Liver (tissue), 9 donors: ENCODE results near the gene PPL. TPM values are rescaled to one million over a fixed set of nuclear protein-coding genes. Genes with fewer than 3 reads are reported as not detected.

Experiments
- DNase-seq: peaks from one replicate; pipeline ENCODE4 v3.0.0-alpha.2; 2017; ENCODE audit warnings: low spot score
- H3K27ac ChIP-seq, 2 donors: one replicate each; pipeline ENCODE4 v1.7.0; 2013; ENCODE audit warnings: inconsistent platforms in 2 of 2, low read length in 2 of 2, control low read depth in 1 of 2, low read depth in 1 of 2, mild to moderate bottlenecking in 1 of 2
- H3K27me3 ChIP-seq, 4 donors: one replicate each; pipeline versions ENCODE4 v1.6.1 to v1.7.0; 2013; ENCODE audit warnings: low read length in 3 of 4, inconsistent platforms in 1 of 4, mild to moderate bottlenecking in 1 of 4, moderate library complexity in 1 of 4; ENCODE audit not compliant: control insufficient read depth in 4 of 4, insufficient read depth in 4 of 4
- H3K36me3 ChIP-seq, 4 donors: one replicate each; pipeline versions ENCODE4 v1.6.1 to v1.7.0; 2013; ENCODE audit warnings: low read length in 3 of 4, mild to moderate bottlenecking in 3 of 4, low read depth in 1 of 4, moderate library complexity in 1 of 4; ENCODE audit not compliant: control insufficient read depth in 4 of 4, insufficient read depth in 3 of 4
- H3K4me1 ChIP-seq, 4 donors: one replicate each; pipeline versions ENCODE4 v1.6.1 to v1.7.0; 2013; ENCODE audit warnings: low read length in 3 of 4, mild to moderate bottlenecking in 3 of 4, moderate library complexity in 1 of 4; ENCODE audit not compliant: control insufficient read depth in 4 of 4, insufficient read depth in 4 of 4
- H3K4me3 ChIP-seq, 3 donors: one replicate each; pipeline versions ENCODE4 v1.6.1 to v1.7.0; 2013; ENCODE audit warnings: low read length in 3 of 3, control low read depth in 1 of 3, low read depth in 1 of 3, mild to moderate bottlenecking in 1 of 3
- H3K9ac ChIP-seq, 2 donors: one replicate each; pipeline ENCODE4 v1.7.0; 2013; ENCODE audit warnings: low read length in 2 of 2, mild to moderate bottlenecking in 2 of 2, moderate library complexity in 2 of 2, control low read depth in 1 of 2, low read depth in 1 of 2
- H3K9me3 ChIP-seq, 4 donors: one replicate each; pipeline versions ENCODE4 v1.6.1 to v1.7.0; 2013; ENCODE audit warnings: low read length in 3 of 4; ENCODE audit not compliant: control insufficient read depth in 4 of 4
- EGR1 ChIP-seq, 2 donors: IDR thresholded peaks; 2 replicates each; pipeline ENCODE4 v1.6.1; 2016 to 2018; ENCODE audit warnings: antibody characterized with exemption in 2 of 2, low read depth in 2 of 2
- FOXA1 ChIP-seq: IDR thresholded peaks from 2 replicates; pipeline ENCODE4 v1.6.1; 2016; ENCODE audit warnings: antibody characterized with exemption
- FOXA2 ChIP-seq: IDR thresholded peaks from 2 replicates; pipeline ENCODE4 v1.6.1; 2016; ENCODE audit warnings: antibody characterized with exemption
- GABPA ChIP-seq, 2 donors: IDR thresholded peaks in 1 of 2; conservative IDR thresholded peaks in 1 of 2; 2 replicates each; pipeline ENCODE4 v1.6.1; 2016; ENCODE audit warnings: antibody characterized with exemption in 2 of 2, mild to moderate bottlenecking in 1 of 2, moderate library complexity in 1 of 2
- HNF4A ChIP-seq, 2 donors: conservative IDR thresholded peaks; 2 replicates each; pipeline ENCODE4 v1.6.1; 2016; ENCODE audit warnings: antibody characterized with exemption in 2 of 2, mild to moderate bottlenecking in 2 of 2
- HNF4G ChIP-seq: IDR thresholded peaks from 2 replicates; pipeline ENCODE4 v1.6.1; 2016; ENCODE audit warnings: antibody characterized with exemption
- JUND ChIP-seq, 2 donors: IDR thresholded peaks; 2 replicates each; pipeline ENCODE4 v1.6.1; 2016; ENCODE audit warnings: antibody characterized with exemption in 2 of 2
- MAX ChIP-seq: IDR thresholded peaks from 2 replicates; pipeline ENCODE4 v1.6.1; 2016; ENCODE audit warnings: antibody characterized with exemption
- NR2F2 ChIP-seq: IDR thresholded peaks from 2 replicates; pipeline ENCODE4 v1.6.1; 2016; ENCODE audit warnings: antibody characterized with exemption
- RAD21 ChIP-seq, 2 donors: IDR thresholded peaks; 2 replicates each; pipeline ENCODE4 v1.6.1; 2016; ENCODE audit warnings: antibody characterized with exemption in 2 of 2, mild to moderate bottlenecking in 2 of 2
- SP1 ChIP-seq: IDR thresholded peaks from 2 replicates; pipeline ENCODE4 v1.6.1; 2018; ENCODE audit warnings: antibody characterized with exemption, mild to moderate bottlenecking
- TAF1 ChIP-seq: conservative IDR thresholded peaks from 2 replicates; pipeline ENCODE4 v1.6.1; 2016; ENCODE audit warnings: antibody characterized with exemption, mild to moderate bottlenecking
- YY1 ChIP-seq: IDR thresholded peaks from 2 replicates; pipeline ENCODE4 v1.6.1; 2016; ENCODE audit warnings: antibody characterized with exemption, mild to moderate bottlenecking
- WGBS: extraction: QIAGEN DNeasy Blood & Tissue Kit; methylation state at CpG from one replicate; pipeline ENCODE4 v1.1.7; 2013; 5-methylcytosine and 5-hydroxymethylcytosine counted together
- polyA plus RNA-seq, 2 donors: library from polyadenylated mRNA; stranded (reverse) in 1 of 2; unstranded in 1 of 2; fragments of 200-250 nt in 1 of 2; fragments of >200 nt in 1 of 2; fragmentation: Nextera tagmentation in 1 of 2; extraction: Ambion mirVana in 1 of 2; gene quantifications; one replicate each; pipeline versions ENCODE4 v1.2.1 to v1.2.3, GENCODE V29; 2013 to 2015
- total RNA-seq, 2 donors: library from RNA; depleted of rRNA; stranded (reverse); fragments of >200 nt; gene quantifications; one replicate each; pipeline ENCODE4 v1.2.3, GENCODE V29; 2014
- TF ChIP-seq, protein P1 (sequence below): fragments of 150-350 bp; IDR thresholded peaks from 2 replicates; pipeline ENCODE4 v1.5.1; 2017; ENCODE audit warnings: improper control_type of control experiment, low read depth, low read length; ENCODE audit not compliant: missing input control
- TF ChIP-seq, protein P2 (sequence below): IDR thresholded peaks from 2 replicates; pipeline ENCODE4 v1.6.1; 2016; ENCODE audit warnings: antibody characterized with exemption, mild to moderate bottlenecking
- TF ChIP-seq, protein P3 (sequence below): IDR thresholded peaks from 2 replicates; pipeline ENCODE4 v1.6.1; 2016; ENCODE audit warnings: antibody characterized with exemption
- TF ChIP-seq, protein P4 (sequence below): IDR thresholded peaks from 2 replicates; pipeline ENCODE4 v1.6.1; 2016; ENCODE audit warnings: antibody characterized with exemption
- donor health status: healthy.
- donor health status: healthy.
- donor health status: healthy.
- donor health status: healthy.
- donor health status: healthy.

Gene PPL
- total and polyA plus RNA-seq, 4 donors = 2.1 to 26.0 (median 6.1) TPM

GRCh38 chr16:4928227-4928626 lies 8.7 kb downstream of the PPL start:
- Histone ChIP-seq H3K9ac (no peak overlapping the region), H3K4me1 (peaks cover 4 to 23% (median 17%) of the 10 kb centered on the region in 4 donors), H3K4me3 (no peak overlapping the region), H3K27ac (no peak overlapping the region), H3K27me3 (no peaks in the 10 kb centered on the region), H3K36me3 (peaks cover 0 to 6% (median under 1%) of the 10 kb centered on the region in 4 donors), H3K9me3 (no peaks in the 10 kb centered on the region)
- no peak for DNase-seq
- 93% methylated on average over 6 of the region's 6 CpGs for WGBS
- TF ChIP-seq RAD21 (IDR thresholded peaks at IDR 0.05) = no peak

- no peaks in the 10 kb centered on the region for H3K9me3 ChIP-seq
- H3K27me3 ChIP-seq = no peaks in the 10 kb centered on the region
- TF ChIP-seq NR2F2 (no peak), FOXA1 (no peak), RAD21 (IDR thresholded peaks at IDR 0.05) (no peak), YY1 (no peak), EGR1 (IDR thresholded peaks at IDR 0.05; ENCODE audit: low read depth in 2 of 2) (no peak), FOXA2 (no peak), HNF4A (conservative IDR thresholded peaks at IDR 0.05) (no peak), JUND (IDR thresholded peaks at IDR 0.05) (no peak), SP1 (no peak), TAF1 (no peak), HNF4G (no peak), MAX (no peak), GABPA (IDR thresholded peaks at IDR 0.05 in 1 of 2, conservative IDR thresholded peaks at IDR 0.05 in 1 of 2) (no peak)
- TF ChIP-seq, protein P1, sequence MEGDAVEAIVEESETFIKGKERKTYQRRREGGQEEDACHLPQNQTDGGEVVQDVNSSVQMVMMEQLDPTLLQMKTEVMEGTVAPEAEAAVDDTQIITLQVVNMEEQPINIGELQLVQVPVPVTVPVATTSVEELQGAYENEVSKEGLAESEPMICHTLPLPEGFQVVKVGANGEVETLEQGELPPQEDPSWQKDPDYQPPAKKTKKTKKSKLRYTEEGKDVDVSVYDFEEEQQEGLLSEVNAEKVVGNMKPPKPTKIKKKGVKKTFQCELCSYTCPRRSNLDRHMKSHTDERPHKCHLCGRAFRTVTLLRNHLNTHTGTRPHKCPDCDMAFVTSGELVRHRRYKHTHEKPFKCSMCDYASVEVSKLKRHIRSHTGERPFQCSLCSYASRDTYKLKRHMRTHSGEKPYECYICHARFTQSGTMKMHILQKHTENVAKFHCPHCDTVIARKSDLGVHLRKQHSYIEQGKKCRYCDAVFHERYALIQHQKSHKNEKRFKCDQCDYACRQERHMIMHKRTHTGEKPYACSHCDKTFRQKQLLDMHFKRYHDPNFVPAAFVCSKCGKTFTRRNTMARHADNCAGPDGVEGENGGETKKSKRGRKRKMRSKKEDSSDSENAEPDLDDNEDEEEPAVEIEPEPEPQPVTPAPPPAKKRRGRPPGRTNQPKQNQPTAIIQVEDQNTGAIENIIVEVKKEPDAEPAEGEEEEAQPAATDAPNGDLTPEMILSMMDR = no peak
- TF ChIP-seq, protein P2, sequence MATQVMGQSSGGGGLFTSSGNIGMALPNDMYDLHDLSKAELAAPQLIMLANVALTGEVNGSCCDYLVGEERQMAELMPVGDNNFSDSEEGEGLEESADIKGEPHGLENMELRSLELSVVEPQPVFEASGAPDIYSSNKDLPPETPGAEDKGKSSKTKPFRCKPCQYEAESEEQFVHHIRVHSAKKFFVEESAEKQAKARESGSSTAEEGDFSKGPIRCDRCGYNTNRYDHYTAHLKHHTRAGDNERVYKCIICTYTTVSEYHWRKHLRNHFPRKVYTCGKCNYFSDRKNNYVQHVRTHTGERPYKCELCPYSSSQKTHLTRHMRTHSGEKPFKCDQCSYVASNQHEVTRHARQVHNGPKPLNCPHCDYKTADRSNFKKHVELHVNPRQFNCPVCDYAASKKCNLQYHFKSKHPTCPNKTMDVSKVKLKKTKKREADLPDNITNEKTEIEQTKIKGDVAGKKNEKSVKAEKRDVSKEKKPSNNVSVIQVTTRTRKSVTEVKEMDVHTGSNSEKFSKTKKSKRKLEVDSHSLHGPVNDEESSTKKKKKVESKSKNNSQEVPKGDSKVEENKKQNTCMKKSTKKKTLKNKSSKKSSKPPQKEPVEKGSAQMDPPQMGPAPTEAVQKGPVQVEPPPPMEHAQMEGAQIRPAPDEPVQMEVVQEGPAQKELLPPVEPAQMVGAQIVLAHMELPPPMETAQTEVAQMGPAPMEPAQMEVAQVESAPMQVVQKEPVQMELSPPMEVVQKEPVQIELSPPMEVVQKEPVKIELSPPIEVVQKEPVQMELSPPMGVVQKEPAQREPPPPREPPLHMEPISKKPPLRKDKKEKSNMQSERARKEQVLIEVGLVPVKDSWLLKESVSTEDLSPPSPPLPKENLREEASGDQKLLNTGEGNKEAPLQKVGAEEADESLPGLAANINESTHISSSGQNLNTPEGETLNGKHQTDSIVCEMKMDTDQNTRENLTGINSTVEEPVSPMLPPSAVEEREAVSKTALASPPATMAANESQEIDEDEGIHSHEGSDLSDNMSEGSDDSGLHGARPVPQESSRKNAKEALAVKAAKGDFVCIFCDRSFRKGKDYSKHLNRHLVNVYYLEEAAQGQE = no peak
- TF ChIP-seq, protein P3, sequence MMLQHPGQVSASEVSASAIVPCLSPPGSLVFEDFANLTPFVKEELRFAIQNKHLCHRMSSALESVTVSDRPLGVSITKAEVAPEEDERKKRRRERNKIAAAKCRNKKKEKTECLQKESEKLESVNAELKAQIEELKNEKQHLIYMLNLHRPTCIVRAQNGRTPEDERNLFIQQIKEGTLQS = no peak
- TF ChIP-seq, protein P4, sequence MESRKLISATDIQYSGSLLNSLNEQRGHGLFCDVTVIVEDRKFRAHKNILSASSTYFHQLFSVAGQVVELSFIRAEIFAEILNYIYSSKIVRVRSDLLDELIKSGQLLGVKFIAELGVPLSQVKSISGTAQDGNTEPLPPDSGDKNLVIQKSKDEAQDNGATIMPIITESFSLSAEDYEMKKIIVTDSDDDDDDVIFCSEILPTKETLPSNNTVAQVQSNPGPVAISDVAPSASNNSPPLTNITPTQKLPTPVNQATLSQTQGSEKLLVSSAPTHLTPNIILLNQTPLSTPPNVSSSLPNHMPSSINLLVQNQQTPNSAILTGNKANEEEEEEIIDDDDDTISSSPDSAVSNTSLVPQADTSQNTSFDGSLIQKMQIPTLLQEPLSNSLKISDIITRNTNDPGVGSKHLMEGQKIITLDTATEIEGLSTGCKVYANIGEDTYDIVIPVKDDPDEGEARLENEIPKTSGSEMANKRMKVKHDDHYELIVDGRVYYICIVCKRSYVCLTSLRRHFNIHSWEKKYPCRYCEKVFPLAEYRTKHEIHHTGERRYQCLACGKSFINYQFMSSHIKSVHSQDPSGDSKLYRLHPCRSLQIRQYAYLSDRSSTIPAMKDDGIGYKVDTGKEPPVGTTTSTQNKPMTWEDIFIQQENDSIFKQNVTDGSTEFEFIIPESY = no peak
- H3K36me3 ChIP-seq = peaks cover 0 to 6% (median under 1%) of the 10 kb centered on the region in 4 donors
- no peak overlapping the region for H3K27ac ChIP-seq
- 72% methylated on average over 2 of the region's 2 CpGs for WGBS
- H3K4me3 ChIP-seq = no peak overlapping the region
- no peak overlapping the region for H3K9ac ChIP-seq
- peaks cover 4 to 23% (median 17%) of the 10 kb centered on the region in 4 donors for H3K4me1 ChIP-seq
- no peak for DNase-seq
Observed at GRCh38 chr16:4927661-4928060, 9.3 kb downstream of the PPL start.
